Karpas-422 (cell line): ENCODE data around the gene CES4A. TPM values are rescaled to one million over a fixed set of nuclear protein-coding genes. Genes with fewer than 3 reads are reported as not detected.

Source experiments
- DNase-seq: peaks from one replicate; pipeline ENCODE4 v3.0.0-alpha.2; 2015
- H2AFZ ChIP-seq: fragments of 200-600 bp; sonication (generic); 2 replicates; pipeline ENCODE4 v1.6.1; 2014; ENCODE audit warnings: antibody characterized with exemption, low read length, mixed read lengths
- H3K27ac ChIP-seq: fragments of 200-600 bp; sonication (generic); 2 replicates; pipeline ENCODE4 v1.5.1; 2014; ENCODE audit warnings: mild to moderate bottlenecking, low read length, moderate library complexity
- H3K27me3 ChIP-seq: fragments of 200-600 bp; sonication (generic); 2 replicates; pipeline ENCODE4 v1.6.1; 2014; ENCODE audit warnings: low read length, mixed read lengths
- H3K36me3 ChIP-seq: fragments of 200-600 bp; sonication (generic); 2 replicates; pipeline ENCODE4 v1.6.1; 2014; ENCODE audit warnings: low read length, mixed read lengths; ENCODE audit not compliant: insufficient read depth
- H3K4me1 ChIP-seq: fragments of 200-600 bp; sonication (generic); 2 replicates; pipeline ENCODE4 v1.6.1; 2014; ENCODE audit warnings: mild to moderate bottlenecking, low read length, mixed read lengths
- H3K4me2 ChIP-seq: fragments of 200-600 bp; sonication (generic); 2 replicates; pipeline ENCODE4 v1.6.1; 2014; ENCODE audit warnings: low read length, low read depth, mild to moderate bottlenecking; ENCODE audit not compliant: poor library complexity, severe bottlenecking
- H3K4me3 ChIP-seq: fragments of 200-600 bp; sonication (generic); 2 replicates; pipeline ENCODE4 v1.5.1; 2014; ENCODE audit warnings: mild to moderate bottlenecking, antibody characterized with exemption, low read length, mixed read lengths
- H3K79me2 ChIP-seq: fragments of 200-600 bp; sonication (generic); 2 replicates; pipeline ENCODE4 v1.6.1; 2014; ENCODE audit warnings: mild to moderate bottlenecking, low read length, mixed read lengths
- H3K9ac ChIP-seq: fragments of 200-600 bp; sonication (generic); 2 replicates; pipeline ENCODE4 v1.6.0; 2014; ENCODE audit warnings: low read length
- H3K9me2 ChIP-seq: fragments of 200-600 bp; sonication (generic), shearing (Covaris generic); replicated peaks from 2 replicates; pipeline ENCODE4 v1.6.0; 2014; ENCODE audit warnings: mild to moderate bottlenecking, low read length, moderate library complexity; ENCODE audit not compliant: insufficient read depth
- H3K9me3 ChIP-seq: fragments of 300-700, 200-600 bp; sonication (generic); 2 replicates; pipeline ENCODE4 v1.6.1; 2014; ENCODE audit warnings: low read length, mixed read lengths
- H4K20me1 ChIP-seq: fragments of 200-600 bp; sonication (generic); 2 replicates; pipeline ENCODE4 v1.6.1; 2014; ENCODE audit warnings: mild to moderate bottlenecking, antibody characterized with exemption, low read length, low read depth; ENCODE audit not compliant: insufficient read depth
- total RNA-seq: library from RNA; depleted of rRNA; stranded (reverse); fragments of >200 nt; shearing (Covaris generic); gene quantifications from 2 replicates; pipeline ENCODE4 v1.2.3, GENCODE V29; 2014; ENCODE audit warnings: low replicate concordance

The CES4A gene
- total RNA-seq, 1 experiment from 2014 or later, result not detected

DNA sequence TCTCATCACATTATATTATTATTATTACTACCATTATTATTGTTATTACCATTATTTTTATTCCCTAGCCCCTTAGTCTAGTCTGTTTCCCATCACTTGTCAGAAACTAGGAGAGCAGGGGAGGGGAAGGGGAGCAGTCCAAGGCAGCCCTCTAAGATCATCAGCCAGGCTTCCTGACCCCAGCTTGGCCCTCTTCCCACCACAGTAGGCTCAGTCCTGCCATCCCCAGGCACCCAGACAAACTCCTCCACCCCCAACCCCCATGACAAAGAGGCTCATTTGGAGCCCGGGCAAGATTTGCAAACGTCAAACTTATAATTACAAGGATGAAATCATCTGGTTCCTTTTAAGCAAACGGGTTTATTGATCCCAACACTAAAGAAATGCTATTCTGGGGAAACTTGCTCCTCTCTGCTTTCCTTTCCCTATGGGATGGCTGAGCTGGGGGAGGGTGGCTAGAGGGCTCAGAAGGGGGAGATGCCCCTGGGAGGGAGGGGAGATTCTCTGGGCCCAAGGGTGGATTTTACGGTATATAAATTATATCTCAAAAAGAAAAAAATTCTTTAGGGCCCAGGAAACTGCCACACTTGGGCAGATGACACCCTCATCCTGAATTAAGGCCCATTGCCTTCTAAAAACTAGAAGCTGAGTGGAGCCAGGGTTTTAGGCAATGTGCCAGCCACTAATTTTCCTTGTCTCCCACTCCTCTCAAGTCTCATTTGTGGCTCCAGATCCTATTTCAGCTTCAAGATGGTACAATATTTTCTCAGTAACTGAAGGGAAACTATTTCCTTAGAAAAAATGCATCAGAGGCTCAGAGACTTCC lies 36.2 kb downstream of the CES4A start:
- no peak for DNase-seq
- no peak overlapping the region for H3K4me2 ChIP-seq

DNA sequence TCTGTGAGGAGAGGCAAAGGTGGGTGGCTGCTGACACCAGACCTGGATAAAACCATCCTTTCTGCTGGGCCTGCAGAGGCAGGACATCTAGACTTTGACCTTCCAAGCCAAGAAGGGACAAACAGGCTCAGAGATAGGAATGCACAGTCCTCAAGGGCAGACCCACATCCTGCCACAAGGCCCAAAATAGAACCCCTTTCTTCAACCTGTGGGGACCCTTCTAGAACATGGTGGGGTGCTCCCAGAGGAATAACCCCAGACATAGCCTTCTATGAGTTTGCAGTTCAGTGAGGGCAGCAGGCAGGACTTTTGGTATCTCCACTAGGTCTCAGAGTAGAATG lies 36.8 kb downstream of the CES4A start:
- H3K9ac ChIP-seq, result no peak overlapping the region
- no peaks in the 10 kb centered on the region for H4K20me1 ChIP-seq
- no peak overlapping the region for H3K4me2 ChIP-seq
- H3K79me2 ChIP-seq, result peaks cover 16% of the 10 kb centered on the region
- H3K27ac ChIP-seq, result no peak overlapping the region
- H3K4me1 ChIP-seq, result peaks cover 12% of the 10 kb centered on the region
- no peaks in the 10 kb centered on the region for H3K9me2 ChIP-seq
- H3K36me3 ChIP-seq, result no peaks in the 10 kb centered on the region
- DNase-seq, result no peak
- H2AFZ ChIP-seq, result no peak overlapping the region
- no peaks in the 10 kb centered on the region for H3K27me3 ChIP-seq
- no peak overlapping the region for H3K4me3 ChIP-seq
- no peaks in the 10 kb centered on the region for H3K9me3 ChIP-seq

More for the DNA sequence above, 36.2 kb downstream of the CES4A start:
- H3K36me3 ChIP-seq, result no peaks in the 10 kb centered on the region
- H3K79me2 ChIP-seq, result peaks cover 10% of the 10 kb centered on the region
- peaks cover 12% of the 10 kb centered on the region for H3K4me1 ChIP-seq
- no peaks in the 10 kb centered on the region for H3K9me2 ChIP-seq
- no peak overlapping the region for H3K27ac ChIP-seq
- H3K4me3 ChIP-seq, result no peak overlapping the region
- H2AFZ ChIP-seq, result no peak overlapping the region
- no peaks in the 10 kb centered on the region for H3K27me3 ChIP-seq
- H4K20me1 ChIP-seq, result no peaks in the 10 kb centered on the region
- H3K9ac ChIP-seq, result no peak overlapping the region
- H3K9me3 ChIP-seq, result no peaks in the 10 kb centered on the region

DNA sequence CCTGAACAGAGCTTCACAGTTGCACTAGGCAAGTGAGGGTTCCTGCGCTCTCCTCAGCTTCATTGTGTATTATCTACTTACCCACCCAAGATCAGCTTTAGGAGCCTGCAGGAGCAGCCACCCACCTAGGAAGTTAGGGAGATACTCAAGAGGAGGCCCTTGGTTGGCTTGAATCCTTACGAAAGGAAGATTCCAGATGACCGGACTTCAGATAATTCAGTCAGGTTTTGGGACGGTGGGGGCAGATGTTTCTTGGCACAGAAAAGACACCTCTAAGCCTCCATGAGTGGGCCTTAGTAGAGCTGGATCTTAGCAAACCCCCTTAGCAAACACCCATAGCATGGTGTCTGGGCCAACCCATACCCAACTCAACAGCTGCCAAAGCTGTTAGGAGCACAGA lies 38.2 kb downstream of the CES4A start:
- Histone ChIP-seq H3K36me3 (peaks cover 4% of the 10 kb centered on the region), H3K27me3 (no peaks in the 10 kb centered on the region), H2AFZ (no peak overlapping the region), H3K4me3 (no peak overlapping the region), H3K9me2 (no peaks in the 10 kb centered on the region), H3K9ac (no peak overlapping the region), H3K27ac (no peak overlapping the region), H3K4me2 (no peak overlapping the region), H3K79me2 (peaks cover 30% of the 10 kb centered on the region), H3K4me1 (peaks cover 20% of the 10 kb centered on the region), H3K9me3 (no peaks in the 10 kb centered on the region), H4K20me1 (0 out of 2 replicates have a peak, but pooled peaks cover 6% of the 10 kb centered on the region)
- no peak for DNase-seq

DNA sequence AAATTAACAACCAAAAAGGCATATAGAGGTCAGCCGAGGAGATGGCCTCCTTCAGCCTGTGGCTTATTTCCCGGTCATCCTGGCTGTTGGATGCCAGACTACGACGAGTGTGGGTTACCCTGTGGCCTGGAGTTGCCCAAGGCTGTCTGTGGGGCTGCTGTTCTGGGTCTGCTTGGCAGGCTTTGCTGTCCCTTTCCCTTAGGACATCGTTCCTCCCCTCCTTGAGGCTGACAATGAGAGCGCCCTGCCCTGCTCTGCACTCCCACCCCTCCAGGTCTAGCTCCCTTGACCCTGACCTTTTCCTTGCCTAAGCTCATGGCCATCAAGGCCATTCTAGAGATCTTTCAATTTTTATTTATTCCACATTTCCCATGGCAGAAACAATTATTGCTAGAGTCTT lies 38.7 kb downstream of the CES4A start:
- no peak for DNase-seq
- Histone ChIP-seq H3K9me2 (no peaks in the 10 kb centered on the region), H3K9ac (no peak overlapping the region)

DNA sequence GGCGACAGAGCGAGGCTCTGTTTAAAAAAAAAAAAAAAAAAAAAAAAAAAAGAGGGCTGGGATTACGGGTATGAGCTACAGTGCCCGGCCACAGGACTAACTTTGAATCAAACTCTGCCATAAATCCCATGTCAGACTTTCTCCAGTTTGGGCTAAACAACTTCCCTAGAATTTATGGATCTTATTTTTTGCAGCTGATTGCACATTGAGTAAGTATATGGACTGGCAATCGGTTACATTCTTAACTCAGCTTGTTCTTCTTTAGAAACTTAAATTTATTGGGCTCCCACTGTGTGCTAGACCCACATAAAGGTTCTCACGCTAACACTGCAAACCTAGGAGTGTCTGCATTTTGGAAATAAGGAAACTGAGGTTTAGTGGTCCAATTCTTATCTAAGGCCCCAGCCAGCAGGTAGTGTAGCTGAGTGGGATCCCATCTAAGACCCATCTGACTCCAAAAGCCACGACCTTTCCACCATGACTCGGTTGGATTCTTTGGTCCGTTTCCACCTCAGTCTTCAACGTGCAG lies 39.8 kb downstream of the CES4A start:
- peaks cover 32% of the 10 kb centered on the region for H3K4me1 ChIP-seq
- no peaks in the 10 kb centered on the region for H3K9me3 ChIP-seq
- peaks cover 16% of the 10 kb centered on the region for H3K36me3 ChIP-seq
- no peaks in the 10 kb centered on the region for H3K27me3 ChIP-seq
- DNase-seq, result peak; percentile 52
- peak overlapping the region; percentile 78 for H3K27ac ChIP-seq
- H4K20me1 ChIP-seq, result 0 out of 2 replicates have a peak, but pooled peaks cover 6% of the 10 kb centered on the region
- H2AFZ ChIP-seq, result peak overlapping the region; percentile 93
- H3K9me2 ChIP-seq, result no peaks in the 10 kb centered on the region
- H3K79me2 ChIP-seq, result peaks cover 47% of the 10 kb centered on the region
- H3K9ac ChIP-seq, result peak overlapping the region; percentile 93
- H3K4me3 ChIP-seq, result peak overlapping the region; percentile 96
- peak overlapping the region; percentile 98 for H3K4me2 ChIP-seq

More for the DNA sequence above, 38.7 kb downstream of the CES4A start:
- peaks cover 35% of the 10 kb centered on the region for H3K79me2 ChIP-seq
- H3K4me3 ChIP-seq, result no peak overlapping the region
- no peaks in the 10 kb centered on the region for H3K27me3 ChIP-seq
- H2AFZ ChIP-seq, result no peak overlapping the region
- H3K9me3 ChIP-seq, result no peaks in the 10 kb centered on the region
- no peak overlapping the region for H3K27ac ChIP-seq
- H3K4me1 ChIP-seq, result peaks cover 23% of the 10 kb centered on the region
- H3K36me3 ChIP-seq, result peaks cover 5% of the 10 kb centered on the region
- 0 out of 2 replicates have a peak, but pooled peaks cover 6% of the 10 kb centered on the region for H4K20me1 ChIP-seq
- no peak overlapping the region for H3K4me2 ChIP-seq

DNA sequence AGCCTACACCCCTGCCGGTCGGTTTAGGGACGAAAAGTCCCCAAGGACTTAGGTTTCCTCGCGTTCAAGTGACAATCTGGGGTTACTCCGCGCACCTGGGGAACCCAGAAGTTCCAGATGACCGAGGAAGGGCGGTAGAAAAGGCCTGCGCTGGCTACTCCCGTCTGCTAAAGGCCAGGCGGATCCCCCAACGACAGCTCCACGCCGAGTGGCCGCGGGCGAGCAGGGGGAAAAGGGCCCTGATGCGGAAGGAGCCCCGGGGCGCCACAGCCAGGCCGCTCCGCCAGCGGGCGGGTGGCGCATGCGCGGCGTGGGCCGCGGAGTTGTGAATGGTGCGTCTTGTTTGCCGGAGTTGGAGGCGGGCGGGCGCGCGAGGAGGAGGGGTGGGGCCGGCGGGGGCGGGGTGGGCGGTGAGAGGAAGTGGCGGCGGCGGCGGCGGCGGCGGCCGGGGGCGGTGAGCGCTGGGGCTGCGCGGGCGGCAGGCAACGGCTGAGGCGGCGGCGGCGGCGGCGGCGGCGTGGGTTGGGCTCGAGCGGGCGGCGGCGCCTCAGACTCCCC lies 40.4 kb downstream of the CES4A start, which contains the start of gene CBFB:
Gene CBFB, plus strand, starts transcription at position 454 of the 558 bp plus-strand sequence. CDS start 259 bp downstream, outside the sequence.
- H3K9me3 ChIP-seq, result no peaks in the 10 kb centered on the region
- peak; percentile 97 for DNase-seq
- peak within 1 kb of the TSS; percentile 93 for H2AFZ ChIP-seq
- peak within 1 kb of the TSS; percentile 78 for H3K27ac ChIP-seq
- peak within 1 kb of the TSS; percentile 97 for H3K9ac ChIP-seq
- H3K4me1 ChIP-seq, result peaks cover 34% of the 10 kb centered on the region
- peak within 1 kb of the TSS; percentile 98 for H3K4me2 ChIP-seq
- H3K79me2 ChIP-seq, result peaks cover 52% of the 10 kb centered on the region
- no peaks in the 10 kb centered on the region for H3K27me3 ChIP-seq
- no peaks in the 10 kb centered on the region for H3K9me2 ChIP-seq
- H4K20me1 ChIP-seq, result 0 out of 2 replicates have a peak, but pooled peaks cover 6% of the 10 kb centered on the region
- peaks cover 16% of the 10 kb centered on the region for H3K36me3 ChIP-seq
- peak within 1 kb of the TSS; percentile 96 for H3K4me3 ChIP-seq

DNA sequence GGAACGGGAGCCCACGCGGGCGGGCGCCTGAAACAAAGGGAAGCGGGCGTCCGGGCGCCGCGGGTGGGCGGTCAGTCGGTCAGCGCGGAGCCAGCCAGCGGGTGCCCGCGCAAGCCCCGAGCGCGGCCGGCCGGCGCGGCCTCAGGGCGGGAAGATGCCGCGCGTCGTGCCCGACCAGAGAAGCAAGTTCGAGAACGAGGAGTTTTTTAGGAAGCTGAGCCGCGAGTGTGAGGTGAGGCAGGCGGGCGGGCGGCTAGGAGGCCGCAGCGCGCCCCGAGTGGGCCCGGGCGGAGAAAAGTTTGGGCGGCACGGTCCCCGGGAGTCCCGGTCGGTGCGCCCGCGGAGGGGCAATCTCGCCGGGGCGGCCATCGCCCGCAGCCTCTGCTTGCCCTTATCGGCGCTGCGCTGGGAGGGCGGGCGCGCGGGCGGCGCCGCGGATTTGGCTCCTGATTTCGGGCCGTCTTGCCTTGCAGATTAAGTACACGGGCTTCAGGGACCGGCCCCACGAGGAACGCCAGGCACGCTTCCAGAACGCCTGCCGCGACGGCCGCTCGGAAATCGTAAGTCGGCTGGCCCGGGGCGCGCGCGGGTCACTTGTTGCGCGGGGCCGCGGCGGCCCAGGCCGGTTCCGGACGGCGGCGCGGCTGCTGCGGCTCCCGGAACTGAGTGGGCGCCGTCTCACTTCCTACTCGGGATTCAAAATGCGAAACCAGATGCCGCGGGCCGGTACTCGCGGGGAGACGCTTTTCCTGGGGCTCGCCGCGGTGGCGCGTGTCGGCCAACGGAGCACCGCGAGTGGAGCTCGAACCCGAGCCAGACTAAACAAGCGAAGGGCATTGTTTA lies 41.1 kb downstream of the CES4A start:
- DNase-seq, result peak; percentile 79
- H2AFZ ChIP-seq, result 0 out of 2 replicates have a peak overlapping the region, but pooled peaks have one; percentile 5

More for the DNA sequence above, 41.1 kb downstream of the CES4A start:
- H3K9me3 ChIP-seq, result no peaks in the 10 kb centered on the region
- peak overlapping the region; percentile 76 for H3K4me3 ChIP-seq
- peaks cover 40% of the 10 kb centered on the region for H3K4me1 ChIP-seq
- peaks cover 59% of the 10 kb centered on the region for H3K79me2 ChIP-seq
- peak overlapping the region; percentile 78 for H3K27ac ChIP-seq
- H3K9me2 ChIP-seq, result no peaks in the 10 kb centered on the region
- peaks cover 16% of the 10 kb centered on the region for H3K36me3 ChIP-seq
- no peaks in the 10 kb centered on the region for H3K27me3 ChIP-seq
- peak overlapping the region; percentile 97 for H3K9ac ChIP-seq
- 0 out of 2 replicates have a peak, but pooled peaks cover 6% of the 10 kb centered on the region for H4K20me1 ChIP-seq
- H3K4me2 ChIP-seq, result peak overlapping the region; percentile 71
